K562 (cell line): Measurements from ENCODE around the gene MYPN. TPM values are rescaled to one million over a fixed set of nuclear protein-coding genes. Genes with fewer than 3 reads are reported as not detected.

ENCODE experiments used
- ARHGAP35 ChIP-seq: fragments of 450-650 bp; IDR thresholded peaks from 2 replicates; pipeline ENCODE4 v1.6.1; 2018; ENCODE audit not compliant: partially characterized antibody
- ARID1B ChIP-seq: fragments of 450-650 bp; IDR thresholded peaks from 2 replicates; pipeline ENCODE4 v1.6.1; 2016; ENCODE audit warnings: antibody characterized with exemption, mild to moderate bottlenecking, inconsistent platforms
- CXXC5 ChIP-seq: fragments of 250-450 bp; sonication (Bioruptor Pico); IDR thresholded peaks from 2 replicates; pipeline ENCODE4 v1.8.0; 2022; ENCODE audit warnings: inconsistent platforms, mild to moderate bottlenecking, moderate library complexity
- ETV5 ChIP-seq: sonication (generic); formaldehyde crosslinking; IDR thresholded peaks from 2 replicates; pipeline ENCODE4 v1.4.0; 2020; ENCODE audit warnings: low read depth, mild to moderate bottlenecking, missing genetic modification reagents
- HMG20A ChIP-seq: fragments of 450-650 bp; formaldehyde crosslinking; conservative IDR thresholded peaks from 2 replicates; pipeline ENCODE4 v1.4.0; 2020; ENCODE audit warnings: mild to moderate bottlenecking, mixed read lengths
- ILK ChIP-seq: fragments of 450-650 bp; IDR thresholded peaks from 2 replicates; pipeline ENCODE4 v1.6.1; 2016; ENCODE audit warnings: missing genetic modification characterization, low read depth, mild to moderate bottlenecking, missing compliant biosample characterization, moderate library complexity, borderline replicate concordance
- KAT2B ChIP-seq: IDR thresholded peaks from one replicate; pipeline ENCODE4 v1.6.1; 2012; ENCODE audit warnings: low read depth, mild to moderate bottlenecking, control low read depth, inconsistent platforms, low read length, moderate library complexity
- KAT7 ChIP-seq: sonication (generic); formaldehyde crosslinking; IDR thresholded peaks from 2 replicates; pipeline ENCODE4 v1.8.0; 2022; ENCODE audit warnings: missing genetic modification reagents, mild to moderate bottlenecking, borderline replicate concordance
- KLF1 ChIP-seq: fragments of 450-650 bp; IDR thresholded peaks from 2 replicates; pipeline ENCODE4 v1.6.1; 2016; ENCODE audit warnings: missing genetic modification characterization, missing compliant biosample characterization
- NFIC ChIP-seq: fragments of 450-650 bp; IDR thresholded peaks from 2 replicates; pipeline ENCODE4 v1.6.1; 2017; ENCODE audit warnings: mild to moderate bottlenecking, inconsistent platforms
- PML ChIP-seq: IDR thresholded peaks from 2 replicates; pipeline ENCODE4 v1.6.1; 2012; ENCODE audit warnings: low read length, inconsistent platforms
- RB1 ChIP-seq: fragments of 450-650 bp; IDR thresholded peaks from 2 replicates; pipeline ENCODE4 v1.6.1; 2017; ENCODE audit warnings: low read depth, mild to moderate bottlenecking
- RNF2 ChIP-seq: sonication (generic); IDR thresholded peaks from 2 replicates; pipeline ENCODE4 v1.6.1; 2016
- SRF ChIP-seq, 2 experiments: fragments of 250-450, 450-650 bp in 1 of 2; sonication (Bioruptor Pico) in 1 of 2; sonication (generic) in 1 of 2; formaldehyde crosslinking; IDR thresholded peaks; 2 replicates each; pipeline versions ENCODE4 v1.5.0 to v1.5.1; 2020 to 2022; ENCODE audit warnings: mild to moderate bottlenecking in 1 of 2, missing genetic modification reagents in 1 of 2
- TRIM24 ChIP-seq, 2 experiments: fragments of 450-650 bp; IDR thresholded peaks; 2 replicates each; pipeline ENCODE4 v1.6.1; 2016
- YBX1 ChIP-seq: fragments of 450-650 bp; IDR thresholded peaks from 2 replicates; pipeline ENCODE4 v1.7.1; 2016; ENCODE audit warnings: mild to moderate bottlenecking
- ZNF175 ChIP-seq: fragments of 200-800 bp; sonication (Bioruptor generic); IDR thresholded peaks from 2 replicates; pipeline ENCODE4 v1.6.1; 2016; ENCODE audit warnings: low read depth, mild to moderate bottlenecking, missing genetic modification characterization, missing compliant biosample characterization
- ZNF764 ChIP-seq: fragments of 250-450 bp; sonication (Bioruptor Pico); IDR thresholded peaks from 2 replicates; pipeline ENCODE4 v1.4.0; 2020; ENCODE audit warnings: low read depth, mild to moderate bottlenecking, moderate library complexity
- ZNF79 ChIP-seq: fragments of 250-450 bp; sonication (Bioruptor Pico); IDR thresholded peaks from 2 replicates; pipeline ENCODE4 v1.4.0; 2020; ENCODE audit warnings: low read depth, mild to moderate bottlenecking, moderate library complexity
- polyA plus RNA-seq, 8 experiments: library from polyadenylated mRNA; depleted of rRNA in 4 of 8; stranded (reverse) in 5 of 8; unstranded in 3 of 8; fragments of >200 nt; fragmentation: Nextera tagmentation in 2 of 8; fragmentation: Illumina TruSeq in 1 of 8; extraction: Ambion mirVana in 2 of 8; extraction: Trizol in 1 of 8; gene quantifications; 2 replicates each; pipeline versions ENCODE4 v1.2.1 to v1.2.3, GENCODE V29; 2011 to 2014; ENCODE audit warnings: inconsistent platforms in 1 of 8, missing spikeins in 1 of 8
- total RNA-seq, 7 experiments: library from RNA; depleted of rRNA in 6 of 7; stranded (reverse); fragments of >200 nt in 6 of 7; fragmentation: Illumina TruSeq in 2 of 7; extraction: Trizol in 2 of 7; gene quantifications; 2 replicates each; pipeline versions ENCODE4 v1.2.1 to v1.2.3, GENCODE V29; 2011 to 2021; ENCODE audit warnings: low replicate concordance in 1 of 7
- TF ChIP-seq, protein P1 (sequence below): fragments of 250-450 bp; sonication (Bioruptor Pico); IDR thresholded peaks from 2 replicates; pipeline ENCODE4 v1.8.0; 2021; ENCODE audit warnings: moderate library complexity, mild to moderate bottlenecking, inconsistent platforms
- TF ChIP-seq, protein P2 (sequence below): sonication (generic); formaldehyde crosslinking; IDR thresholded peaks from 2 replicates; pipeline ENCODE4 v1.8.0; 2022; ENCODE audit warnings: mild to moderate bottlenecking, missing genetic modification reagents
- TF ChIP-seq, protein P3 (sequence below): sonication (generic); formaldehyde crosslinking; IDR thresholded peaks from 2 replicates; pipeline ENCODE4 v1.9.0; 2022; ENCODE audit warnings: mild to moderate bottlenecking, missing genetic modification reagents
- TF ChIP-seq, protein P4 (sequence below), 2 experiments: IDR thresholded peaks; 2 replicates each; pipeline ENCODE4 v1.6.1; 2012; ENCODE audit warnings: improper control_type of control experiment in 2 of 2, low read depth in 2 of 2, low read length in 2 of 2, borderline replicate concordance in 1 of 2

MYPN gene
- total and polyA plus RNA-seq, 9 of the 15 experiments (the other 6 are each of a cell fraction or from before 2014, with no cell fraction given) = not detected

DNA sequence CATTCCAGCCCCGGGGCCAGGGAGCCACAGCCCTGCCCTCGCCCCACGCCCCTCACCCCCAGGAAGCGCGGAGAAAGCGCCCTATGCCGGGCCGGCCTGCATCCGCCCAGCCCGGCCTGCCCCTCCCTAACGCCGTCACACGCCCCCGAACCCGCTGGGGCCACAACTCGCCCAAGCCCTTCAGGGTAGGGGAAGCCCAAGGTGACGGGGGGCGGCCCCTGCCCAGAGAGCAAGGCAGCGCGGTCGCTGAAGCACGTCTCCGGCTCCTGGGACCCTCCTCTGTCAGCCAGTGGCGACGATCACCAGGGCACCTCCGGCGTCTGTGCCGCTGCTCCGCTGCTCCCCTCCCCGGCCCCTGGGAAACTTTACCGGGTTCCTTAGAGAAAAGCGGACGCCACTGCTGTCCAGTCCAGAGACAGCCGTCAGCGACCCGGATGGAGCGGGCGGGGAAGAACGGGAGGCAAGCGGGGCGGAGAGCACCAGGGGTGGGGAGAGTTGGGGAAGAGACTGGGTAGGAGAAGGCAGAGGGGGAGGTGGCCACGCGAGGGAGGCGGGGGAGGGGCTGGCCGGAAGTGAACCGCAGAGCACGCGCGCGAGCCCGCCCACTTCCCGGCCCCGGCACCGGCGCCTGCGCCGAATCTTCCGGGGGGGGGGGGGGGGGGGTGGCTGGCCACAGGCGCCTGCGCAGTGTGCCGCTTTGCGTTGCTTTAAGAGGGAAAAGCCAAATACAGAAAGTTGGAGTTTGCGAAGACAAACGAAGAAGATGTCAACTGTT is 34.3 kb upstream of the MYPN start, which contains the start of gene HERC4 (continued):
- TF ChIP-seq, protein P1, sequence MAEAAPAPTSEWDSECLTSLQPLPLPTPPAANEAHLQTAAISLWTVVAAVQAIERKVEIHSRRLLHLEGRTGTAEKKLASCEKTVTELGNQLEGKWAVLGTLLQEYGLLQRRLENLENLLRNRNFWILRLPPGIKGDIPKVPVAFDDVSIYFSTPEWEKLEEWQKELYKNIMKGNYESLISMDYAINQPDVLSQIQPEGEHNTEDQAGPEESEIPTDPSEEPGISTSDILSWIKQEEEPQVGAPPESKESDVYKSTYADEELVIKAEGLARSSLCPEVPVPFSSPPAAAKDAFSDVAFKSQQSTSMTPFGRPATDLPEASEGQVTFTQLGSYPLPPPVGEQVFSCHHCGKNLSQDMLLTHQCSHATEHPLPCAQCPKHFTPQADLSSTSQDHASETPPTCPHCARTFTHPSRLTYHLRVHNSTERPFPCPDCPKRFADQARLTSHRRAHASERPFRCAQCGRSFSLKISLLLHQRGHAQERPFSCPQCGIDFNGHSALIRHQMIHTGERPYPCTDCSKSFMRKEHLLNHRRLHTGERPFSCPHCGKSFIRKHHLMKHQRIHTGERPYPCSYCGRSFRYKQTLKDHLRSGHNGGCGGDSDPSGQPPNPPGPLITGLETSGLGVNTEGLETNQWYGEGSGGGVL = no peak
- TF ChIP-seq RB1 (0 out of 2 replicates have a peak, but pooled peaks have one; percentile 25), ZNF79 (CRISPR knock-in tag) (no peak), RNF2 (no peak), ARID1B (peak; percentile 24; the same call in 1 of the 2 replicates), ILK (no peak), YBX1 (no peak), CXXC5 (CRISPR knock-in tag) (peak; percentile 63), HMG20A (CRISPR knock-in tag) (no peak), ARHGAP35 (no peak), KAT7 (CRISPR knock-in tag) (no peak), ZNF764 (CRISPR knock-in tag) (no peak), ETV5 (CRISPR knock-in tag) (no peak; the same call in 1 of the 2 replicates), TRIM24 (IDR thresholded peaks at IDR 0.05) (peak in 1 of 2 experiments; percentile 65; a peak in 2 of 4 replicates), KLF1 (tag) (0 out of 2 replicates have a peak, but pooled peaks have one; percentile 59), SRF (CRISPR knock-in tag; IDR thresholded peaks at IDR 0.05) (0 out of 4 replicates have a peak, but pooled peaks of 1 of the 2 experiments have one; percentile 25), ZNF175 (CRISPR knock-in tag) (peak; percentile 60; the same call in 1 of the 2 replicates), NFIC (0 out of 2 replicates have a peak, but pooled peaks have one; percentile 34), KAT2B (no peak), PML (0 out of 2 replicates have a peak, but pooled peaks have one; percentile 65)
- TF ChIP-seq, protein P2, sequence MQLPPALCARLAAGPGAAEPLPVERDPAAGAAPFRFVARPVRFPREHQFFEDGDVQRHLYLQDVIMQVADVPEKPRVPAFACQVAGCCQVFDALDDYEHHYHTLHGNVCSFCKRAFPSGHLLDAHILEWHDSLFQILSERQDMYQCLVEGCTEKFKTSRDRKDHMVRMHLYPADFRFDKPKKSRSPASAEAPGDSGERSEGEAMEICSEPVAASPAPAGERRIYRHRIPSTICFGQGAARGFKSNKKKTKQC (CRISPR knock-in tag) = peak; percentile 58; the same call in 1 of the 2 replicates
- TF ChIP-seq, protein P3, sequence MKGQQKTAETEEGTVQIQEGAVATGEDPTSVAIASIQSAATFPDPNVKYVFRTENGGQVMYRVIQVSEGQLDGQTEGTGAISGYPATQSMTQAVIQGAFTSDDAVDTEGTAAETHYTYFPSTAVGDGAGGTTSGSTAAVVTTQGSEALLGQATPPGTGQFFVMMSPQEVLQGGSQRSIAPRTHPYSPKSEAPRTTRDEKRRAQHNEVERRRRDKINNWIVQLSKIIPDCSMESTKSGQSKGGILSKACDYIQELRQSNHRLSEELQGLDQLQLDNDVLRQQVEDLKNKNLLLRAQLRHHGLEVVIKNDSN (CRISPR knock-in tag) = no peak
- TF ChIP-seq, protein P4, sequence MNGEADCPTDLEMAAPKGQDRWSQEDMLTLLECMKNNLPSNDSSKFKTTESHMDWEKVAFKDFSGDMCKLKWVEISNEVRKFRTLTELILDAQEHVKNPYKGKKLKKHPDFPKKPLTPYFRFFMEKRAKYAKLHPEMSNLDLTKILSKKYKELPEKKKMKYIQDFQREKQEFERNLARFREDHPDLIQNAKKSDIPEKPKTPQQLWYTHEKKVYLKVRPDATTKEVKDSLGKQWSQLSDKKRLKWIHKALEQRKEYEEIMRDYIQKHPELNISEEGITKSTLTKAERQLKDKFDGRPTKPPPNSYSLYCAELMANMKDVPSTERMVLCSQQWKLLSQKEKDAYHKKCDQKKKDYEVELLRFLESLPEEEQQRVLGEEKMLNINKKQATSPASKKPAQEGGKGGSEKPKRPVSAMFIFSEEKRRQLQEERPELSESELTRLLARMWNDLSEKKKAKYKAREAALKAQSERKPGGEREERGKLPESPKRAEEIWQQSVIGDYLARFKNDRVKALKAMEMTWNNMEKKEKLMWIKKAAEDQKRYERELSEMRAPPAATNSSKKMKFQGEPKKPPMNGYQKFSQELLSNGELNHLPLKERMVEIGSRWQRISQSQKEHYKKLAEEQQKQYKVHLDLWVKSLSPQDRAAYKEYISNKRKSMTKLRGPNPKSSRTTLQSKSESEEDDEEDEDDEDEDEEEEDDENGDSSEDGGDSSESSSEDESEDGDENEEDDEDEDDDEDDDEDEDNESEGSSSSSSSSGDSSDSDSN (IDR thresholded peaks at IDR 0.05; ENCODE audit: borderline replicate concordance in 1 of 2, low read depth in 2 of 2, low read length in 2 of 2) = peak in 1 of 2 experiments; percentile 90; a peak in 2 of 4 replicates
